ENCODE data around the gene RPTOR.

RPTOR gene

GRCh38 chr17:80544655-80545498 is at the start of gene RPTOR:
RPTOR (plus strand) TSS chr17:80544838; CDS start chr17:80545630, 792 bp downstream.
- peak within 1 kb of the TSS; percentile 96 for H3K9ac ChIP-seq (ENCODE audit: low read length)
- H3K79me2 ChIP-seq (ENCODE audit: insufficient read depth, low read length), result peaks cover 52% of the 10 kb centered on the region
- peak within 1 kb of the TSS; percentile 74 for H3K27ac ChIP-seq (ENCODE audit: low read depth, low read length, poor library complexity, severe bottlenecking)
- peak within 1 kb of the TSS; percentile 98 for H3K4me3 ChIP-seq (ENCODE audit: low read depth, low read length, poor library complexity, severe bottlenecking)
- H3K36me3 ChIP-seq (ENCODE audit: insufficient read depth, low read length), result no peaks in the 10 kb centered on the region
- no peaks in the 10 kb centered on the region for H3K9me2 ChIP-seq (ENCODE audit: low read depth, low read length)
- no peaks in the 10 kb centered on the region for H4K20me1 ChIP-seq (ENCODE audit: insufficient read depth, low read length)
- no peaks in the 10 kb centered on the region for H3K27me3 ChIP-seq (ENCODE audit: insufficient read depth, low read length)
- H3K4me1 ChIP-seq (ENCODE audit: insufficient read depth, low read length, severe bottlenecking), result peaks cover 37% of the 10 kb centered on the region
- H3K4me2 ChIP-seq (ENCODE audit: low read length), result peak within 1 kb of the TSS; percentile 93
- H3K9me3 ChIP-seq (ENCODE audit: low read length), result no peaks in the 10 kb centered on the region
- peak within 1 kb of the TSS; percentile 98 for H2AFZ ChIP-seq (ENCODE audit: low read length)
- TF ChIP-seq CTCF (IDR thresholded peaks at IDR 0.05; ENCODE audit: low read length), result no peak
- no peak for TF ChIP-seq EZH2 (IDR thresholded peaks at IDR 0.05; ENCODE audit: borderline replicate concordance, low read length)
- no peaks in the 10 kb centered on the region for H3F3A ChIP-seq (ENCODE audit: insufficient read depth, low read length)

- H3K9me2 ChIP-seq (ENCODE audit: low read depth, low read length), result no peaks in the 10 kb centered on the region
- H3K4me2 ChIP-seq (ENCODE audit: low read length), result peak overlapping the region; percentile 81
- H3K36me3 ChIP-seq (ENCODE audit: insufficient read depth, low read length), result no peaks in the 10 kb centered on the region
- peak overlapping the region; percentile 89 for H3K27ac ChIP-seq (ENCODE audit: low read depth, low read length, poor library complexity, severe bottlenecking)
- H3K4me3 ChIP-seq (ENCODE audit: low read depth, low read length, poor library complexity, severe bottlenecking), result peak overlapping the region; percentile 56
- 0 out of 2 replicates have a peak, but pooled peaks cover 9% of the 10 kb centered on the region for H3F3A ChIP-seq (ENCODE audit: insufficient read depth, low read length)
- H3K79me2 ChIP-seq (ENCODE audit: insufficient read depth, low read length), result no peaks in the 10 kb centered on the region
- peaks cover 4% of the 10 kb centered on the region; the same call in 1 of the 2 replicates for H3K9me3 ChIP-seq (ENCODE audit: low read length)
- H3K9ac ChIP-seq (ENCODE audit: low read length), result peak overlapping the region; percentile 76
- H2AFZ ChIP-seq (ENCODE audit: low read length), result no peak overlapping the region
- H4K20me1 ChIP-seq (ENCODE audit: insufficient read depth, low read length), result no peaks in the 10 kb centered on the region
- TF ChIP-seq CTCF (IDR thresholded peaks at IDR 0.05; ENCODE audit: low read length) (no peak), EZH2 (IDR thresholded peaks at IDR 0.05; ENCODE audit: borderline replicate concordance, low read length) (no peak)
- H3K4me1 ChIP-seq (ENCODE audit: insufficient read depth, low read length, severe bottlenecking), result peaks cover 45% of the 10 kb centered on the region
- H3K27me3 ChIP-seq (ENCODE audit: insufficient read depth, low read length), result no peaks in the 10 kb centered on the region
These were observed 46.9 kb upstream of the RPTOR start for GRCh38 chr17:80497726-80498241.

- Histone ChIP-seq H4K20me1 (ENCODE audit: insufficient read depth, low read length) (no peaks in the 10 kb centered on the region), H3K27ac (ENCODE audit: low read depth, low read length, poor library complexity, severe bottlenecking) (peak overlapping the region; percentile 89), H3K79me2 (ENCODE audit: insufficient read depth, low read length) (no peaks in the 10 kb centered on the region), H3K9ac (ENCODE audit: low read length) (peak overlapping the region; percentile 76), H3K9me2 (ENCODE audit: low read depth, low read length) (no peaks in the 10 kb centered on the region), H3K9me3 (ENCODE audit: low read length) (peaks cover 4% of the 10 kb centered on the region; the same call in 1 of the 2 replicates), H3K36me3 (ENCODE audit: insufficient read depth, low read length) (no peaks in the 10 kb centered on the region), H3F3A (ENCODE audit: insufficient read depth, low read length) (0 out of 2 replicates have a peak, but pooled peaks cover 9% of the 10 kb centered on the region), H3K27me3 (ENCODE audit: insufficient read depth, low read length) (no peaks in the 10 kb centered on the region; the same call in 1 of the 2 replicates), H3K4me1 (ENCODE audit: insufficient read depth, low read length, severe bottlenecking) (peaks cover 45% of the 10 kb centered on the region), H2AFZ (ENCODE audit: low read length) (no peak overlapping the region), H3K4me3 (ENCODE audit: low read depth, low read length, poor library complexity, severe bottlenecking) (peak overlapping the region; percentile 56), H3K4me2 (ENCODE audit: low read length) (peak overlapping the region; percentile 81)
- no peak for TF ChIP-seq CTCF (IDR thresholded peaks at IDR 0.05; ENCODE audit: low read length)
- TF ChIP-seq EZH2 (IDR thresholded peaks at IDR 0.05; ENCODE audit: borderline replicate concordance, low read length), result no peak
These were observed 46.3 kb upstream of the RPTOR start for GRCh38 chr17:80498242-80498919.

Data from OCI-LY1 (cell line).